Stimulated activated CD4-positive, alpha-beta T cell treated with anti-CD3 and anti-CD28 coated beads, Interleukin-1b, Interleukin-23, amount 100 ng/mL, for 48 hours (primary cell): Measurements from ENCODE around the gene PITRM1.
"Not testable (repeated sequence)": the region's sequence is repeated elsewhere in the genome, so short reads cannot be mapped to it uniquely, and the experiment has no call there.

Source experiments
- DNase-seq: peaks from one replicate; pipeline ENCODE4 v3.0.0-alpha.2; 2020

PITRM1 gene

GRCh38 chr10:3172446-3173170 lies at the start of gene PITRM1:
Gene PITRM1, minus strand, starts transcription at chr10:3172782. Its CDS starts 10 bp downstream, at chr10:3172772.
- peak; percentile 99 for DNase-seq

GRCh38 chr10:3222068-3222467 lies 49.5 kb upstream of the PITRM1 start:
- no peak for DNase-seq

- DNase-seq, result not testable (repeated sequence)
These were observed 49.0 kb upstream of the PITRM1 start for GRCh38 chr10:3221601-3222000.

- no peak for DNase-seq
These were observed 48.3 kb upstream of the PITRM1 start for GRCh38 chr10:3220853-3221252.

GRCh38 chr10:3219021-3219628 lies 46.5 kb upstream of the PITRM1 start:
- DNase-seq, result not testable (repeated sequence)

GRCh38 chr10:3217853-3218252 lies 45.3 kb upstream of the PITRM1 start:
- DNase-seq, result no peak

GRCh38 chr10:3217301-3217700 lies 44.7 kb upstream of the PITRM1 start:
- no peak for DNase-seq

- DNase-seq, result no peak
These were observed 42.7 kb upstream of the PITRM1 start for GRCh38 chr10:3215153-3215775.

GRCh38 chr10:3213758-3214515 lies 41.4 kb upstream of the PITRM1 start:
- no peak for DNase-seq

- no peak for DNase-seq
These were observed 40.6 kb upstream of the PITRM1 start for GRCh38 chr10:3213208-3213607.

- no peak for DNase-seq
These were observed 37.8 kb upstream of the PITRM1 start for GRCh38 chr10:3210251-3210877.

GRCh38 chr10:3208481-3209406 lies 36.2 kb upstream of the PITRM1 start:
- DNase-seq, result no peak

GRCh38 chr10:3207351-3207750 lies 34.8 kb upstream of the PITRM1 start:
- DNase-seq, result no peak

GRCh38 chr10:3206511-3207157 lies 34.1 kb upstream of the PITRM1 start:
- DNase-seq, result no peak

GRCh38 chr10:3203972-3204371 lies 31.4 kb upstream of the PITRM1 start:
- DNase-seq, result no peak

GRCh38 chr10:3203016-3203811 lies 30.6 kb upstream of the PITRM1 start:
- no peak for DNase-seq

GRCh38 chr10:3201796-3202195 lies 29.2 kb upstream of the PITRM1 start:
- DNase-seq, result no peak

- DNase-seq, result no peak
These were observed 26.9 kb upstream of the PITRM1 start for GRCh38 chr10:3199488-3199887.

- DNase-seq, result no peak
These were observed 26.3 kb upstream of the PITRM1 start for GRCh38 chr10:3198900-3199299.

- DNase-seq, result peak; percentile 88
These were observed 24.9 kb upstream of the PITRM1 start for GRCh38 chr10:3197348-3198003.
